K562 (cell line): ENCODE measurements around the gene ZNF785. TPM values are rescaled to one million over a fixed set of nuclear protein-coding genes. Genes with fewer than 3 reads are reported as not detected.

ENCODE experiments used
- ATAC-seq: fragments of 200-7000 bp; cut with Tn5 transposase; 3 replicates; pipeline ENCODE4 v1.9.1; 2020; ENCODE audit warnings: moderate library complexity
- BruUV-seq: library from RNA; stranded (reverse); fragments of 400-500 nt; replicated peaks from 2 replicates; lab custom pipeline; 2021; lab: Mats Ljungman, UMichigan
- CTCF ChIA-PET: fragments of 300-600 bp; formaldehyde crosslinking; extraction: SDS; loops from one replicate; lab custom pipeline; 2021; ENCODE audit warnings: low intra/inter-chr PET ratio; lab: Yijun Ruan, JAX
- POLR2A ChIA-PET: fragments of 300-600, 350-650 bp; sonication (Branson Sonifier 250); formaldehyde crosslinking; extraction: SDS; loops from one replicate; lab custom pipeline; 2021; ENCODE audit warnings: antibody characterized with exemption, inconsistent platforms; lab: Yijun Ruan, JAX
- DNase-seq, 4 experiments: peaks; one replicate each; pipeline versions ENCODE4 v3.0.0 to v3.0.0-alpha.2; 2011 to 2018; ENCODE audit warnings: low spot score in 3 of 4, mixed read lengths in 3 of 4; ENCODE audit errors: extremely low read depth in 1 of 4
- FAIRE-seq: peaks from 2 replicates; lab custom pipeline; 2011; peaks lifted over from hg19 to GRCh38; lab: Jason Lieb, UNC
- H2AFZ ChIP-seq: 2 replicates; pipeline ENCODE4 v1.6.0; 2011; ENCODE audit warnings: low read depth, low read length, control low read depth, inconsistent platforms
- H3K27ac ChIP-seq: fragments of 200-600 bp; 3 replicates; pipeline ENCODE4 v1.8.0; 2011; ENCODE audit warnings: low read depth, mild to moderate bottlenecking, control low read depth, inconsistent platforms, low read length, moderate library complexity, mixed read lengths; ENCODE audit errors: extremely low read depth
- H3K27me3 ChIP-seq, 2 experiments: fragments of 300-600 bp in 1 of 2; 2 replicates in 1 of 2; 3 replicates in 1 of 2; pipeline versions ENCODE4 v1.6.0 to v1.8.0; 2011; ENCODE audit warnings: inconsistent platforms in 2 of 2, low read length in 2 of 2, mild to moderate bottlenecking in 1 of 2, mixed read lengths in 1 of 2, moderate library complexity in 1 of 2; ENCODE audit not compliant: control insufficient read depth in 2 of 2, insufficient read depth in 2 of 2
- H3K36me3 ChIP-seq: fragments of 300-600 bp; 3 replicates; pipeline ENCODE4 v1.8.0; 2011; ENCODE audit warnings: mild to moderate bottlenecking, low read length, inconsistent platforms; ENCODE audit not compliant: control insufficient read depth, insufficient read depth
- H3K4me1 ChIP-seq, 2 experiments: fragments of 200-600 bp in 1 of 2; replicated peaks in 1 of 2; 2 replicates in 1 of 2; 3 replicates in 1 of 2; pipeline versions ENCODE4 v1.5.1 to v1.8.0; 2011; ENCODE audit warnings: inconsistent platforms in 2 of 2, low read length in 2 of 2, mild to moderate bottlenecking in 1 of 2, mixed read lengths in 1 of 2, moderate library complexity in 1 of 2; ENCODE audit not compliant: control insufficient read depth in 2 of 2, insufficient read depth in 2 of 2
- H3K4me2 ChIP-seq: 2 replicates; pipeline ENCODE4 v1.6.1; 2011; ENCODE audit warnings: low read length, control low read depth, inconsistent platforms, mixed read lengths; ENCODE audit not compliant: insufficient read depth
- H3K4me3 ChIP-seq: fragments of 200-600 bp; sonication (generic), shearing (Covaris generic); 2 replicates; pipeline ENCODE4 v1.5.1; 2016; ENCODE audit warnings: control low read depth, inconsistent platforms
- H3K79me2 ChIP-seq: fragments of 200-600 bp; 3 replicates; pipeline ENCODE4 v1.8.0; 2011; ENCODE audit warnings: low read length, inconsistent platforms; ENCODE audit not compliant: control insufficient read depth, insufficient read depth
- H3K9ac ChIP-seq, 2 experiments: 2 replicates each; pipeline versions ENCODE4 v1.6.0 to v1.6.1; 2011; ENCODE audit warnings: low read depth in 2 of 2, low read length in 2 of 2, control low read depth in 1 of 2, inconsistent platforms in 1 of 2, mild to moderate bottlenecking in 1 of 2, mixed read lengths in 1 of 2; ENCODE audit not compliant: insufficient read depth in 1 of 2
- H3K9me1 ChIP-seq: one replicate; pipeline ENCODE4 v1.6.0; 2011; ENCODE audit warnings: inconsistent platforms, mild to moderate bottlenecking, low read length, moderate library complexity; ENCODE audit not compliant: control insufficient read depth, insufficient read depth
- H3K9me3 ChIP-seq: replicated peaks from 2 replicates; pipeline ENCODE4 v1.5.1; 2011; ENCODE audit warnings: low read depth, low read length, inconsistent platforms; ENCODE audit not compliant: control insufficient read depth, insufficient read depth
- H4K20me1 ChIP-seq: replicated peaks from 2 replicates; pipeline ENCODE4 v1.6.1; 2011; ENCODE audit warnings: low read length, inconsistent platforms, mixed read lengths; ENCODE audit not compliant: control insufficient read depth, insufficient read depth
- POLR2AphosphoS2 ChIP-seq: IDR thresholded peaks from 2 replicates; pipeline ENCODE4 v1.6.1; 2012; ENCODE audit warnings: low read length, improper control_type of control experiment
- RBM14 ChIP-seq: fragments of 200-400 bp; formaldehyde crosslinking; IDR thresholded peaks from 2 replicates; pipeline ENCODE4 v1.6.1; 2018; ENCODE audit warnings: low read depth, mild to moderate bottlenecking, low read length, moderate library complexity, borderline replicate concordance; ENCODE audit not compliant: insufficient read depth
- SPI1 ChIP-seq: IDR thresholded peaks from 2 replicates; pipeline ENCODE4 v1.6.1; 2011; ENCODE audit warnings: low read depth, low read length, control low read depth, borderline replicate concordance
- ZFX ChIP-seq: sonication (generic); formaldehyde crosslinking; IDR thresholded peaks from 2 replicates; pipeline ENCODE4 v1.8.0; 2022; ENCODE audit warnings: mild to moderate bottlenecking, missing genetic modification reagents, moderate library complexity
- WGBS: fragments of 100-300 bp; shearing (Covaris generic); methylation state at CpG from one replicate; pipeline ENCODE4 v1.1.6; 2016; ENCODE audit warnings: low coverage, mixed read lengths; ENCODE audit not compliant: insufficient coverage; ENCODE audit errors: missing lambda C conversion rate; 5-methylcytosine and 5-hydroxymethylcytosine counted together
- in situ Hi-C: fragments of 300-500 bp; cut with MboI; formaldehyde crosslinking; loops from 4 replicates; pipeline ENCODE4 v1.15.0; 2018; ENCODE audit warnings: inconsistent platforms, mixed read lengths
- intact Hi-C: fragments of 100-400 bp; cut with micrococcal nuclease; formaldehyde crosslinking; loops from 2 replicates; pipeline ENCODE4 v1.14.2; 2022
- polyA plus RNA-seq, 8 experiments: library from polyadenylated mRNA; depleted of rRNA in 4 of 8; stranded (reverse) in 5 of 8; unstranded in 3 of 8; fragments of >200 nt; fragmentation: Nextera tagmentation in 2 of 8; fragmentation: Illumina TruSeq in 1 of 8; extraction: Ambion mirVana in 2 of 8; extraction: Trizol in 1 of 8; gene quantifications; 2 replicates each; pipeline versions ENCODE4 v1.2.1 to v1.2.3, GENCODE V29; 2011 to 2014; ENCODE audit warnings: inconsistent platforms in 1 of 8, missing spikeins in 1 of 8
- total RNA-seq, 7 experiments: library from RNA; depleted of rRNA in 6 of 7; stranded (reverse); fragments of >200 nt in 6 of 7; fragmentation: Illumina TruSeq in 2 of 7; extraction: Trizol in 2 of 7; gene quantifications; 2 replicates each; pipeline versions ENCODE4 v1.2.1 to v1.2.3, GENCODE V29; 2011 to 2021; ENCODE audit warnings: low replicate concordance in 1 of 7
- TF ChIP-seq, protein P1 (sequence below): fragments of 450-650 bp; formaldehyde crosslinking; IDR thresholded peaks from 2 replicates; pipeline ENCODE4 v1.4.0; 2020; ENCODE audit warnings: mild to moderate bottlenecking

Gene ZNF785
- total and polyA plus RNA-seq, 9 of the 15 experiments (the other 6 are each of a cell fraction or from before 2014, with no cell fraction given): 0.64 to 11.0 (median 6.4) TPM

DNA sequence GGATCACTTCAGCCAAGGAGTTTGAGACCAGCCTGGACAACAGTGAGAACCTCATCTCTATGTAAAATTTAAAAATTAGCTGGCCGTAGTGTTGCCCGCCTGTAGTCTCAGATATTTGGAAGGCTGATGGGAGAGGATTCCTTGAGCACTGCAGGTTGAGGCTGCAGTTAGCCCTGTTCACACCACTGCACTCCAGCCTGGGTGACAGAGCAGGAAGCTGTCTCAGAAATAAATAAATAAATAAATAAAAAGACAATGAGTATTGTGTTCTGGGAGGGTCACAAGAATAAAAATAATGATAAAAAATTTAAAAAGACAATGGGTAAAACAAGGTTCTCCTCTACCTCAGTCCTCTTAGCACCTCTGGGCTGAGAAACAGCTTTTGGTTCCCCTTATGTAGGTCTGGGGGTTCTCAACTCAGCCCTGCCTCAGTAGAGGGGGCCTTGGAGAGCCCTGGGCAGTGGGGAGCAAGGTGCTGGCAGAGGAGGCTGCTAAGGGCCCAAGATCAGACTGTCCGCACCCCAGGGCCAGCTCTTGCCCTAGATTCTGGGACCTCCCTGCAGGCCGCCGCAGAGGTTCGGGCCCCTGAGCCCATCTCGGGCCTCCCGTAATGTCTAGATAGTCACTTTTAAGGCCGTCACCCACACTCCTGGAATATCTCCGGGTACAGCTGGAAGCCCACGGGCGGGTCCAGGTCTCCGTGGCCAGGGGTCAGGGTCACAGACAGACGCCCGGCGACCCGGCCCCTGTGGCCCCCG is 30.8 kb downstream of the ZNF785 start:
- Histone ChIP-seq H2AFZ (no peak overlapping the region), H3K4me1 (peaks cover 29 to 58% of the 10 kb centered on the region in 2 experiments; a peak in 4 of 5 replicates), H3K4me2 (no peak overlapping the region), H3K27ac (no peak overlapping the region), H3K27me3 (no peaks in the 10 kb centered on the region), H3K4me3 (no peak overlapping the region), H3K79me2 (peaks cover 30% of the 10 kb centered on the region), H3K9me3 (no peaks in the 10 kb centered on the region; the same call in 1 of the 2 replicates), H3K9ac (peak overlapping the region in 1 of 2 experiments; percentile 10; a peak in 2 of 4 replicates), H4K20me1 (no peaks in the 10 kb centered on the region; the same call in 1 of the 2 replicates), H3K36me3 (peaks cover 28% of the 10 kb centered on the region; the same call in 2 of the 3 replicates), H3K9me1 (no peaks in the 10 kb centered on the region)
- POLR2A ChIA-PET: interaction anchor here (0.8 to 4.9 kb wide), 6 partner anchors 10 to 119 kb away, joined by 3 to 20 read pairs (median 4); partner anchors contain the start of genes ZNF688 and ZNF689
- BruUV-seq: no TSS peak
- intact Hi-C loops (no loop called here), in situ Hi-C loops (no loop called here)
- CTCF ChIA-PET: no interaction called here
- ATAC-seq (no peak), DNase-seq (no peak), FAIRE-seq (no peak)
- no peak for TF ChIP-seq POLR2AphosphoS2
- TF ChIP-seq RBM14: 0 out of 2 replicates have a peak, but pooled peaks have one; percentile 3
- whole genome bisulfite sequencing: 97% methylated on average over 4 of the region's 18 CpGs

GRCh38 chr16:30553393-30553899 is 32.1 kb downstream of the ZNF785 start:
- FAIRE-seq: no peak
- WGBS: 57% methylated on average over 2 of the region's 2 CpGs

More at GRCh38 chr16:30553393-30553899, 32.1 kb downstream of the ZNF785 start:
- ChIA-PET CTCF (no interaction called here), POLR2A (interaction anchor here (0.6 to 2.6 kb wide), 8 partner anchors 12 to 745 kb away, joined by 3 to 9 read pairs (median 4); partner anchors contain the start of genes ZNF688 and ZNF747)
- intact Hi-C loops: no loop called here
- Histone ChIP-seq H2AFZ (no peak overlapping the region), H3K4me1 (peaks cover 30 to 54% of the 10 kb centered on the region in 2 experiments; a peak in 4 of 5 replicates), H3K27ac (peak overlapping the region; percentile 25; the same call in 2 of the 3 replicates), H3K36me3 (peaks cover 28% of the 10 kb centered on the region; the same call in 2 of the 3 replicates), H3K79me2 (peaks cover 30% of the 10 kb centered on the region), H3K9me3 (no peaks in the 10 kb centered on the region; the same call in 1 of the 2 replicates), H3K9ac (peak overlapping the region in 1 of 2 experiments; percentile 68; a peak in 1 of 4 replicates), H4K20me1 (peaks cover 5% of the 10 kb centered on the region; the same call in 1 of the 2 replicates), H3K9me1 (no peaks in the 10 kb centered on the region), H3K27me3 (no peaks in the 10 kb centered on the region), H3K4me3 (no peak overlapping the region), H3K4me2 (no peak overlapping the region)
- no TSS peak for BruUV-seq
- in situ Hi-C loops: no loop called here
- DNase-seq: peak in 1 of 4 experiments; percentile 29
- 0 out of 2 replicates have a peak, but pooled peaks have one; percentile 26 for TF ChIP-seq ZFX (CRISPR knock-in tag)
- peak; percentile 99 for TF ChIP-seq SPI1
- TF ChIP-seq, protein P1, sequence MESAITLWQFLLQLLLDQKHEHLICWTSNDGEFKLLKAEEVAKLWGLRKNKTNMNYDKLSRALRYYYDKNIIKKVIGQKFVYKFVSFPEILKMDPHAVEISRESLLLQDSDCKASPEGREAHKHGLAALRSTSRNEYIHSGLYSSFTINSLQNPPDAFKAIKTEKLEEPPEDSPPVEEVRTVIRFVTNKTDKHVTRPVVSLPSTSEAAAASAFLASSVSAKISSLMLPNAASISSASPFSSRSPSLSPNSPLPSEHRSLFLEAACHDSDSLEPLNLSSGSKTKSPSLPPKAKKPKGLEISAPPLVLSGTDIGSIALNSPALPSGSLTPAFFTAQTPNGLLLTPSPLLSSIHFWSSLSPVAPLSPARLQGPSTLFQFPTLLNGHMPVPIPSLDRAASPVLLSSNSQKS (CRISPR knock-in tag): no peak
- ATAC-seq: no peak; the same call in 2 of the 3 replicates
